Activated naive CD4-positive, alpha-beta T cell treated with anti-CD3 and anti-CD28 coated beads, Interleukin-2, amount 50 U/mL, for 16 hours (primary cell): Measurements from ENCODE around the gene KRTAP4-11.
"Not testable (repeated sequence)": the region's sequence is repeated elsewhere in the genome, so short reads cannot be mapped to it uniquely, and the experiment has no call there.

ENCODE experiments used
- DNase-seq: peaks from one replicate; pipeline ENCODE4 v3.0.0-alpha.2; 2020

KRTAP4-11 gene

GRCh38 chr17:41083427-41083826, 34.7 kb downstream of the KRTAP4-11 start:
- not testable (repeated sequence) for DNase-seq

- DNase-seq: no peak
Observed at GRCh38 chr17:41082626-41083025, 35.5 kb downstream of the KRTAP4-11 start.

GRCh38 chr17:41076788-41077187, 41.4 kb downstream of the KRTAP4-11 start:
- DNase-seq: no peak

GRCh38 chr17:41073676-41074075, 44.5 kb downstream of the KRTAP4-11 start:
- DNase-seq: no peak

GRCh38 chr17:41071606-41072360, 46.4 kb downstream of the KRTAP4-11 start:
- DNase-seq: no peak

DNA sequence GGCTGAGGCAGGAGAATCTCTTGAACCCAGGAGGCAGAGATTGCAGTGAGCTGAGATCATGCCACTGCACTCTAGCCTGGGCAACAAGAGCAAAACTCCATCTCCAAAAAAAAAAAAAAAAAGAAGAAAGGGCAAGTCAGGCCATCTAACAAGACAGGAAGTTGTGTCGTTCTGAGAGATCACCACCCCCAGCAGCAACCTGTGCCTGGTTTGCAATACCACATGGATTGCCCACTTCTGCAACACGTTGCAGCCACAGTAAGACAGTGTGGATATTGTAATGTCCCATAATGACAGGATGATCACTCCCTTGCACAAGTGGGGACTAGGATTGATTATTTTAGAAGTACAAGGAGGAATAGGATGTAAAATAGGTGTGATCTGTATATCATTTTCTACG, 49.1 kb downstream of the KRTAP4-11 start:
- DNase-seq: no peak

GRCh38 chr17:41067281-41067680, 50.9 kb downstream of the KRTAP4-11 start:
- DNase-seq: no peak
